ENCODE data around the gene RETREG3.

GRCh38 chr17:42623732-42624596 lies 14.8 kb upstream of the RETREG3 start:
- TF ChIP-seq CTCF (IDR thresholded peaks at IDR 0.05; ENCODE audit: borderline replicate concordance, extremely low read depth, low read length, poor library complexity, severe bottlenecking) (no peak), EZH2 (IDR thresholded peaks at IDR 0.05; ENCODE audit: borderline replicate concordance, low read depth, low read length, severe bottlenecking) (no peak)
